Sciatic nerve (tissue), 2 donors: ENCODE data around the gene OR9K2. TPM values are rescaled to one million over a fixed set of nuclear protein-coding genes. Genes with fewer than 3 reads are reported as not detected.
"Not testable (repeated sequence)": the region's sequence is repeated elsewhere in the genome, so short reads cannot be mapped to it uniquely, and the experiment has no call there.

ENCODE experiments used
- ATAC-seq: fragments of 200-7000 bp; cut with Tn5 transposase; one replicate; pipeline ENCODE4 v1.9.1; 2020; ENCODE audit warnings: mild to moderate bottlenecking, moderate library complexity
- DNase-seq: peaks from one replicate; pipeline ENCODE4 v3.0.0-alpha.2; 2020; ENCODE audit warnings: low spot score
- intact Hi-C: fragments of 100-400 bp; cut with DNase I; formaldehyde crosslinking; loops from one replicate; pipeline ENCODE4 v1.14.2; 2022
- total RNA-seq: library from RNA; stranded (reverse); fragmentation: NEBNext Ultra II Directional; extraction: Animal tissue kit (Norgen Biotek cat#: 25700); gene quantifications from one replicate; pipeline ENCODE4 v1.2.1, GENCODE V29; 2021
- donor health status: DM: no; HTN: no; CAD: no.
- donor health status: DM: no; HTN: no; CAD: no.

The OR9K2 gene
- total RNA-seq = not detected

- ATAC-seq = no peak
- no peak for DNase-seq
- intact Hi-C loops = no loop called here
Measured at GRCh38 chr12:55126106-55126505, at the start of gene OR9K2. Gene OR9K2, plus strand, starts transcription at chr12:55126406. Its CDS starts 3,429 bp downstream, at chr12:55129835.

- intact Hi-C loops = no loop called here
- no peak for ATAC-seq
- DNase-seq = no peak
Measured at GRCh38 chr12:55092579-55092978, 33.6 kb upstream of the OR9K2 start.

- no peak for DNase-seq
- no peak for ATAC-seq
- intact Hi-C loops = no loop called here
Measured at GRCh38 chr12:55112378-55112875, 13.8 kb upstream of the OR9K2 start.

- ATAC-seq = no peak
- intact Hi-C loops = no loop called here
- DNase-seq = no peak
Measured at GRCh38 chr12:55116152-55116551, 10.1 kb upstream of the OR9K2 start.

GRCh38 chr12:55132816-55133215 lies 6.6 kb downstream of the OR9K2 start:
- intact Hi-C loops = no loop called here
- DNase-seq (no peak), ATAC-seq (no peak)

GRCh38 chr12:55142669-55143565 lies 16.7 kb downstream of the OR9K2 start:
- ATAC-seq (no peak), DNase-seq (no peak)
- intact Hi-C loops = no loop called here

GRCh38 chr12:55143566-55143870 lies 17.3 kb downstream of the OR9K2 start:
- ATAC-seq (no peak), DNase-seq (no peak)
- intact Hi-C loops = no loop called here

GRCh38 chr12:55167010-55167640 lies 40.9 kb downstream of the OR9K2 start:
- ATAC-seq, intact Hi-C loops: not testable (repeated sequence)

GRCh38 chr12:55171445-55171844 lies 45.2 kb downstream of the OR9K2 start:
- intact Hi-C loops = no loop called here
- ATAC-seq (no peak), DNase-seq (no peak)

More at GRCh38 chr12:55167010-55167640, 40.9 kb downstream of the OR9K2 start:
- not testable (repeated sequence) for DNase-seq

GRCh38 chr12:55171846-55172245 lies 45.6 kb downstream of the OR9K2 start:
- DNase-seq, intact Hi-C loops, ATAC-seq: not testable (repeated sequence)

GRCh38 chr12:55172686-55173085 lies 46.5 kb downstream of the OR9K2 start:
- intact Hi-C loops = no loop called here
- ATAC-seq (no peak), DNase-seq (no peak)

GRCh38 chr12:55173456-55173855 lies 47.2 kb downstream of the OR9K2 start:
- DNase-seq (no peak), ATAC-seq (no peak)
- intact Hi-C loops = no loop called here

Other genes starting within 250 kb of the OR9K2 start
- 3.1 TPM for gene TESPA1, start 141.6 kb upstream of the OR9K2 start, total RNA-seq
- gene NEUROD4, start 106.4 kb upstream of the OR9K2 start, total RNA-seq = not detected
- not detected for gene OR10A7, start 94.6 kb downstream of the OR9K2 start, total RNA-seq
- not detected for gene OR6C74, start 118.2 kb downstream of the OR9K2 start, total RNA-seq
- gene OR6C6, start 170.2 kb downstream of the OR9K2 start, total RNA-seq = not detected
- gene OR6C1, start 187.9 kb downstream of the OR9K2 start, total RNA-seq = not detected
- not detected for gene OR6C3, start 204.3 kb downstream of the OR9K2 start, total RNA-seq
- gene OR6C75, start 236.6 kb downstream of the OR9K2 start, total RNA-seq = not detected